GM20000 (cell line): ENCODE results near the gene CORO2B.

Experiments
- DNase-seq: peaks from one replicate; pipeline ENCODE4 v3.0.0; 2012; ENCODE audit warnings: low spot score
- CTCF ChIP-seq: IDR thresholded peaks from 2 replicates; pipeline ENCODE4 v1.5.1; 2012; ENCODE audit warnings: mild to moderate bottlenecking, control low read depth; ENCODE audit errors: extremely low read depth, missing control alignments

The CORO2B gene

DNA sequence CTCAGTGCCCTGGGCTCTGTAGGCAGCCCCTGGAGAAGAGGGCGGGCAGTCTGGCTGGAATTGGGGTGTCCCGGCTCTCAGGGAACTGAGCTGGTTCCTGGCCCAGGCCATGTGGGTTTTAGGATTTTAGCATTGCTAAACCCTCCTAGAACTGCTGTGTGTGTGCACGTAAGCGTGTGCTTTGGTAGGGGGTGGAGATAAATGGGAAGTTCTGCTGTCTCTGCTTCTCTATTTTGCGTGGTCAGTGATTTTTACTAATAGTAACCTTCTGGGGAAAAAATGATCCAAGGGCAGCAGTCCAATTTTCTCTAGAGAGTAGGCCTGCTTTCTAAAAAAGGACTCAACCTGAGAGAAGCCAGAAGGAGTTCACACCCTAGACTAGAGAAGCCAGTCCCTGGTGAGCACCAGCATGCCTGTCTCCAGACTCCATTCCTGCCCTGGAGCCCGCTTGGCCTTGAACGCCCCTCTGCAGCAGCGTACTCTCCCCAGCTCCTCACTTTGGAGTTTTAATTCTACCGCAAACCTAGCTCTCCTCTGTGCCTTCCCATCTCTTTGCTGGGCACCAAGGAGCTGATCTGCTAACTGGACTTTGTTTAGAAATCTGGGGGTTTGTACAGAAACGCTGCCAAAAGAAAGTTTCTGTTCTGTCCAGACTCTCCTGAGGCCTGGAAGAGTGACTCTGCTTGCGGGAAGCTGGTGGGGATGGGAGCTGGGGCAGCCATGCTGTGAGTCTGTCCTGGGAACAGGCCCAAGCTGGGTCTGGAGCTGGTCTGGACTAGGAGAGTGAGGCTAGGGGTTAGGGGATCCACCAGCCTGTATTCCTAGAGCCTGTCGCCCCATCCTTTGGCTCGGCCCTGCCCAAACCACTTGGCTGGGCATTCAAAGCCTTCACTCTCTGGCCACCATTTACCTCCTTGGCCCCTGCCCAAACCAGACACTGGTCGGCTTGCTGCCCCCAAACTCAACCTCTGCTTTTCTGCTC is 19.7 kb downstream of the CORO2B start:
- no peak for DNase-seq
- no peak for TF ChIP-seq CTCF

GRCh38 chr15:68599153-68599545 is 20.4 kb downstream of the CORO2B start:
- no peak for DNase-seq
- TF ChIP-seq CTCF, result no peak

GRCh38 chr15:68599560-68600071 is 20.8 kb downstream of the CORO2B start:
- DNase-seq, result no peak
- TF ChIP-seq CTCF, result no peak

- no peak for TF ChIP-seq CTCF
- no peak for DNase-seq
Observed at GRCh38 chr15:68601206-68602197, 22.7 kb downstream of the CORO2B start.

DNA sequence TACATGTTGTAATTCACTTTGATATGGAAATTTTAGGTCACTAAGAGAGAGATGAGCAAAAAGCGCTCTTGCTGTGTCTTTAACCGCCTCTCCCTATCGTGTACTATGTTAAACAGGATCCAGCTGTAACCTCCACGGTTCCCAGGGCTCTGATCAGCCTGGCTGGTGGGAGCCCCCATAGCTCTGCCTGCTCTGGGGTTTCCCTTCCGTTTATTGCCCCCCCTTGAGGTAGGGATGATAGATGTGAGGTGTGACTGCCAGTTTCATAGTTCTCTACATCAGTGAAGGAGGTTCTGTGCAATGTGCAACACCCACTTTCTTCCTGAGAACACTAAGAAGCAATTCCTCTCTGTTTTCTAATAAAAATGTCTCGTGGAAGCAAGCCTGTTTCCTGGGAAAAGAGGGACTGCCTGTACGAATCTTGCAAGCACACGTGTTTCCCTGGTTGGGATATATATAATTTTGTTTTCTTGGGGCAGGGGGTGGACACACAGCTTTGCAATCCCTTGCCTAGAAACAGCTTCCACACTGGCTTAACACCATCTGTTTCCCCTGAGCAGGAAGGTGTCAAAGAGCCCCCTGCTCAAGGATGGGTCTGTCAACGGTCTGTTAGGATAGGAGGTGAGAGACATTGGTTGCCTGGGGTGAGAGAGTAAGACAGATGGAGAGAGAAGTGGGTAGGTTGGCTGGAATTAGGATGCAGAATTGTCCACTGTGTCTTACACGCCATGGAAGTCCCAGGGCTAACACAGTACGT is 23.8 kb downstream of the CORO2B start:
- TF ChIP-seq CTCF, result no peak
- DNase-seq, result no peak

GRCh38 chr15:68603216-68603595 is 24.4 kb downstream of the CORO2B start:
- no peak for TF ChIP-seq CTCF
- DNase-seq, result no peak
